Activated CD8-positive, alpha-beta memory T cell treated with anti-CD3 and anti-CD28 coated beads, Interleukin-2, amount 10 ng/mL, durations not matched to agents 7 days and 5 days (primary cell): ENCODE results near the gene MRPL24. TPM values are rescaled to one million over a fixed set of nuclear protein-coding genes. Genes with fewer than 3 reads are reported as not detected.

ENCODE experiments used
- ATAC-seq: fragments of 150-1000 bp; cut with Tn5 transposase; one replicate; pipeline ENCODE4 v1.10.0; 2021; ENCODE audit warnings: moderate library complexity
- CTCF ChIA-PET: fragments of 350-600 bp; sonication (Branson Sonifier 250); formaldehyde crosslinking; loops from one replicate; lab custom pipeline; 2021; ENCODE audit warnings: antibody characterized with exemption; lab: Charles Lee
- DNase-seq: peaks from one replicate; pipeline ENCODE4 v3.0.0-alpha.2; 2020
- H3K27ac Mint-ChIP-seq: one replicate; pipeline ENCODE4 v1.8.0; 2021; ENCODE audit warnings: mild to moderate bottlenecking, mixed read lengths
- H3K27me3 Mint-ChIP-seq: one replicate; pipeline ENCODE4 v1.8.0; 2021; ENCODE audit warnings: mixed read lengths
- H3K36me3 Mint-ChIP-seq: one replicate; pipeline ENCODE4 v1.8.0; 2021; ENCODE audit warnings: mild to moderate bottlenecking, mixed read lengths
- H3K4me1 Mint-ChIP-seq: one replicate; pipeline ENCODE4 v1.8.0; 2021; ENCODE audit warnings: mixed read lengths
- H3K4me3 Mint-ChIP-seq: one replicate; pipeline ENCODE4 v1.8.0; 2021; ENCODE audit warnings: mild to moderate bottlenecking, moderate library complexity, mixed read lengths
- H3K9me3 Mint-ChIP-seq: one replicate; pipeline ENCODE4 v1.8.0; 2022; ENCODE audit warnings: low read depth, mixed read lengths
- total RNA-seq, 2 experiments: library from RNA; stranded (reverse); gene quantifications; one replicate each; pipeline ENCODE4 v1.2.3, GENCODE V29; 2021

Gene MRPL24
- total RNA-seq, 2 experiments from 2014 or later: 60.4 to 80.0 TPM

DNA sequence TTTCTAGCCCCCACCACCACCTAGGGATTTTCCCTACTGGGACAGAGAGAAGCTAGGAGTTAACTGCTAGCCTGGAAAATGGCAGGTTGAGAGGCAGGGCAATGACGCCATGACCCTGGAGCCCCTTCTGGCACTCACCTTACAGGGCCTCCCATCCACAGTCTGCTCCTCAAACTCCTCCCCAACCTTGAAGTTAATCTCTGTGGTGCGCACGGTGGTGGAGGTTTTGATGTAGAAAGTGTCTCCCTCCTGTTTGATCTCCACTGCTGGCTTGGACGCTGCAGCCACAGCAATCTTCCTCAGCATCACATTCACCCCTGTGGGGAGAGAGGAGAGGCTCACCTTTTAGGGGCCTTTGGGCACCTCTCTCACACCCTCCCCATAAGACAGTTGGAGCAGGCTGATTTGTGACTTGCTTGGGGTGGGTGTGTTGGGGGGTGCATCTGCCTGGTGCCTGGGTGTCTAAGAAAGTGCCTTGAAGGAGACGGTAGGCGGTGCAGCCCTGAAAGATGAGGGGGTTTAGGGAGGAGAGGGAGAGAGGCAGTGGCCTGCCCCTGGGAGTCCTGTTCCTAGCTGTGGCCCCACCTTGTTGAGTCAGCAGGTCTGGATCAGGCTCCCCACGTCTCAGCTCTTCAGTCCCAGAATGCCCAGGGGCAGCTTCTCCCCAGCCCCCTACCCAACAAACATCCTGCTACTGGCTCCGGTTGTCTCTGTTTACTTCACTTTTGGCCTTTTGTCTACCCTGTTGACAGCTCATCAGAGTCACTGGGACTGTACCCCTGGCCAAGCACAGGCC is 40.0 kb downstream of the MRPL24 start:
- H3K27me3 Mint-ChIP-seq: peaks cover 49% of the 10 kb centered on the region
- H3K36me3 Mint-ChIP-seq: no peaks in the 10 kb centered on the region
- no peak overlapping the region for H3K4me3 Mint-ChIP-seq
- CTCF ChIA-PET: interaction anchor here (1.0 to 12.5 kb wide), 5 partner anchors 11 to 73 kb away, joined by 3 to 286 read pairs (median 8); no protein-coding TSS in a partner anchor
- ATAC-seq: no peak
- no peak overlapping the region for H3K27ac Mint-ChIP-seq
- DNase-seq: no peak
- no peaks in the 10 kb centered on the region for H3K9me3 Mint-ChIP-seq
- H3K4me1 Mint-ChIP-seq: peaks cover 11% of the 10 kb centered on the region

DNA sequence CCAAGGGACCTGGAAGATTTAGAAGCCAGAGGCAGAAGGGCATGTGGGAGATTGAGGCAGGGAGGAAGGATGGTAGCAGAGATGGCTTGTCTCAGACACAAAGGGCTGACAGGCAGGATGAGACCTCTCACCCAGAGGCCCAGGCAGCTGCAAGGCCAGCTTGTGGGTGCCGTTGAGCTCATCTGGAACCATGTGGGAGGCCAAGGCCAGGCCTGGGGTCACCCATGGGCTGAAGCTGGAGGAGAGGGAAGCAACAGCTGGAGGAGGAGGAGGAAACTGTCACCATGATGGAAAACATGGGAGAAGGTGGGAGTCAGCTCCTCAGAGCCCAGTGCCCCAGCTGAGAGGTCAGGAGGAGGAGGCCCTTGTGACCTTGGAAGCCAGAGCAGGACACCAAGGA is 41.9 kb downstream of the MRPL24 start:
- no peak overlapping the region for H3K27ac Mint-ChIP-seq
- CTCF ChIA-PET: interaction anchor here (1.4 to 12.5 kb wide), 3 partner anchors 9 to 253 kb away, joined by 4 to 286 read pairs (median 8); no protein-coding TSS in a partner anchor
- DNase-seq (no peak), ATAC-seq (no peak)
- H3K9me3 Mint-ChIP-seq: no peaks in the 10 kb centered on the region
- H3K4me3 Mint-ChIP-seq: no peak overlapping the region
- H3K4me1 Mint-ChIP-seq: peaks cover 2% of the 10 kb centered on the region
- H3K36me3 Mint-ChIP-seq: no peaks in the 10 kb centered on the region
- peaks cover 31% of the 10 kb centered on the region for H3K27me3 Mint-ChIP-seq

DNA sequence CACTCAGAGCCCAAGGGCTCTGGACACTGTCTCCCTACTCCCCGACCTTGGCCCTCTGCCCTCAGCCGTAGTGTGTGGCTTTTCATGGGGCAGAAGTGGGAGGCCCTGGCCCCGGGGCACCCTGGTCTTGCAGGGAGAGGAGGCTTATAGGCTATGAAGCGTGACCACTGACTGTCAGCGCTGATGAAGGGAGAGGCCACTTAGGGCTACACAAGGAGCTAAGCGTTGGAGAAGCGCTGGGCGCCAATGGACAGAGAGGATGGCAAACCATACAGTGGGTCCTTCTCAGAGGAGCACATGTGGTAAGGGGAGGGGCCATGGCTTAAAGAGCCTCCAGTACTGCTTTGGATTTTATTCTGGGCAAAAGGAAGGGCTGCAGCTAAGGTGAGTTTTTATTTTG is 43.4 kb downstream of the MRPL24 start:
- DNase-seq (no peak), ATAC-seq (no peak)
- peaks cover 6% of the 10 kb centered on the region for H3K4me1 Mint-ChIP-seq
- CTCF ChIA-PET: interaction anchor here (0.6 to 12.5 kb wide), 6 partner anchors 8 to 252 kb away, joined by 3 to 286 read pairs (median 4); partner anchors contain the start of gene CRABP2
- H3K27me3 Mint-ChIP-seq: peaks cover 35% of the 10 kb centered on the region
- H3K27ac Mint-ChIP-seq: no peak overlapping the region
- H3K4me3 Mint-ChIP-seq: no peak overlapping the region
- no peaks in the 10 kb centered on the region for H3K9me3 Mint-ChIP-seq
- no peaks in the 10 kb centered on the region for H3K36me3 Mint-ChIP-seq

- ATAC-seq (no peak), DNase-seq (no peak)
- Mint-ChIP-seq H3K27ac (no peak overlapping the region), H3K9me3 (no peaks in the 10 kb centered on the region), H3K36me3 (no peaks in the 10 kb centered on the region), H3K4me1 (peaks cover 13% of the 10 kb centered on the region), H3K4me3 (no peak overlapping the region), H3K27me3 (peaks cover 42% of the 10 kb centered on the region)
- CTCF ChIA-PET: interaction anchor here (1.0 to 13.4 kb wide), 2 partner anchors 7 to 163 kb away, joined by 4 to 286 read pairs; partner anchors contain the start of gene CRABP2
These were observed 44.1 kb downstream of the MRPL24 start for GRCh38 chr1:156696755-156697154.

DNA sequence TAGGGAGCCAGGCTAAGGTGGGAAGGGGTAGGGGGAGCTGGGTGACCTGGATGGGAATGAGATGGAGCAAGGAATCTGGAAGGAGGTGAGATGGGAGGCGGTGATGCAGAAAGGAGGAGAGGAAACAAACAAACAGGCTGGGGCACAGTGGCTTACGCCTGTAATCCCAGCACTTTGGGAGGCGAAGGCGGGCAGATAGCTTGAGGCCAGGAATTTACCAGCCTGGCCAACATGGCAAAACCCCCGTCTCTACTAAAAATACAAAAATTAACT is 46.3 kb downstream of the MRPL24 start:
- Mint-ChIP-seq H3K27me3 (peaks cover 58% of the 10 kb centered on the region), H3K9me3 (no peaks in the 10 kb centered on the region), H3K4me3 (no peak overlapping the region), H3K4me1 (peaks cover 13% of the 10 kb centered on the region), H3K27ac (no peak overlapping the region), H3K36me3 (no peaks in the 10 kb centered on the region)
- no peak for ATAC-seq
- DNase-seq: no peak
- CTCF ChIA-PET: interaction anchor here (0.7 to 13.4 kb wide), 3 partner anchors 9 to 31 kb away, joined by 3 to 286 read pairs (median 5); partner anchors contain the start of gene CRABP2

DNA sequence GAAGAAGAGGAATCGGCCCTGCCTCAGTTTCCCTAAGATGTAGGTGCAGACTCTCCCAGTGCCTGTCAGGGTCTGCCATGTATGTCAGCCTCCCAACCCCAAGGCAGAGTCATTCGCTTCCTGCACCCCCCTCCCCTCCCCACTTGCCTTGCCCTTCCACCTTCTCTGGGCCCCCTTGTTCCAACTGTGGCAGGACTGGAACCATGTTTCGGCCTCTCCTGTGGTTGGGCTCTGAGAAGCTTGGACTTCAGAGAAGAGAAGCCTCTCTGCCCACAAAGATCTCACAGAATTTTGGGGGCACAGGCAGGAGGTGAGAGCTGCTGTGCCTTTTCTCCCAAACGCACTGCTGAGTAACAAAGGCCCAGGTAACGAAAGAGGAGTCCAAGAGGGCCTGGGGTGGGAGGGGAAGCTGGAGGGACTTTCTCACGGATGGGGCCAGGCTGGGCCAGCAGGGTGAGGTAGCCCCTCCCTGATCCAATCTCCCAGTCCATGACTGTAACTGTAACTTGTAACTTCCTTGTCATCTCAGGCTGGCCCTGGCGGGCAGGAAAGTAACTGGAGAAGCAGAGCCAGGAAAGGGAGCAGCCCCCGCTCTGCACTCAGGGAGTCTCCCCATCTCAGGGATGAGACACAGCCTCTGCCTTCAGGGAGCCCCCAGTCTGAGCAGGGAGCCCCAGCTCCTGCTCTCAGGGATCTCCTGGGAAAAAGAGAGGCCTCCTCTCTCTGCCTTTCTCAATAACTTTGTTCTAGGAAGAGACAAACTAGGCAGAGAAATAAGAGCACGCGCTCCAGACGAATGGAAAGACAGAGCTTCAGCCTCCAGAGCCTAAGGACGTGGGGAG is 46.8 kb downstream of the MRPL24 start:
- CTCF ChIA-PET: interaction anchor here (0.7 to 13.4 kb wide), 3 partner anchors 9 to 32 kb away, joined by 3 to 286 read pairs (median 5); partner anchors contain the start of gene CRABP2
- Mint-ChIP-seq H3K9me3 (no peaks in the 10 kb centered on the region), H3K4me3 (no peak overlapping the region), H3K27ac (no peak overlapping the region), H3K27me3 (peaks cover 63% of the 10 kb centered on the region), H3K36me3 (no peaks in the 10 kb centered on the region), H3K4me1 (peaks cover 18% of the 10 kb centered on the region)
- ATAC-seq (no peak), DNase-seq (no peak)

GRCh38 chr1:156692925-156693847 is 47.7 kb downstream of the MRPL24 start:
- Mint-ChIP-seq H3K27ac (no peak overlapping the region), H3K36me3 (no peaks in the 10 kb centered on the region), H3K9me3 (no peaks in the 10 kb centered on the region), H3K4me3 (no peak overlapping the region), H3K27me3 (peaks cover 71% of the 10 kb centered on the region), H3K4me1 (peaks cover 20% of the 10 kb centered on the region)
- ATAC-seq: no peak
- CTCF ChIA-PET: interaction anchor here (1.0 to 13.4 kb wide), 5 partner anchors 10 to 34 kb away, joined by 3 to 286 read pairs (median 82); partner anchors contain the start of genes CRABP2, ISG20L2, METTL25B and NES
- DNase-seq: no peak

- Mint-ChIP-seq H3K4me1 (peaks cover 20% of the 10 kb centered on the region), H3K36me3 (no peaks in the 10 kb centered on the region), H3K27ac (no peak overlapping the region), H3K27me3 (peaks cover 67% of the 10 kb centered on the region), H3K9me3 (no peaks in the 10 kb centered on the region), H3K4me3 (no peak overlapping the region)
- no peak for ATAC-seq
- CTCF ChIA-PET: interaction anchor here (1.0 to 13.4 kb wide), 6 partner anchors 10 to 199 kb away, joined by 3 to 286 read pairs (median 66); partner anchors contain the start of genes CRABP2, ISG20L2, METTL25B and NES
- no peak for DNase-seq
These were observed 48.4 kb downstream of the MRPL24 start for GRCh38 chr1:156692441-156692924.

DNA sequence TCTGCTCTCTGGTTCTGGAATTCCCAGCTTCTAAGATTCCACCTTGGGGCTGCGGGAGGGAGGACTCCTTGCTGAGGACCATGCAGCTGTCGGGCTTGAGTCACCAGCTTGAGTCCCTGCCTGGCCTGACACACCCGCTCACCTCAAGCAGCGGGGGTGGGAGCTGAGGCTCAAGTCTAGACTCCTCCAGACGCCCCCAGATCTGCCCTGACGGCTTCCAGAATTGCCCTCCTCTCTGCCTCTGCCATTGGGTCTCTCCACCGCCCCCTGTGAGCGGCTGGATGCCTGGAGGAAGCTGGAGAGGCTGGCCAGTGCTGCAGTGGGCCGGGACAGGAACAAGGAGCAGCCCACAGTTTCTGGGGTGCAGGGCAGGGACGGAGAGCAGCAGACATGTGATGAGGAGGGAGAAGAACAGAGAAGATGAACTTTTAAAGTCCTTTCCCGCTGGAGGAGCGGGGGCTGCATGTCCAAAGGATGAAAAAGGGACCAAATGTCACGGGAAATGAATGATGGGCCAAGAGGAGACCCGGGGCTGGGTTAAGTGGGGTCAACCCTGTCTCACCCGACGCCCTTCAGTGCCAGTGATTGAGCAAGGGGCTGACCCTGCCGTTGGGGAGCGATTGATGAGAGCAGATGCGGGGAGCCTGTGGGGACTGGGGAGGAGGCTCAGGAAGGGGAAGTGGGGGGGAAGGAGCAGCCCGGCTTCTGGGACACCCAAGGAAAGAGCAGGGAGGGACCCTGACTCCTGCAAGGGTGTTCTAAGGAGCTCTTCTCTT is 49.0 kb downstream of the MRPL24 start:
- Mint-ChIP-seq H3K9me3 (no peaks in the 10 kb centered on the region), H3K4me1 (peaks cover 20% of the 10 kb centered on the region), H3K27ac (no peak overlapping the region), H3K27me3 (peaks cover 61% of the 10 kb centered on the region), H3K36me3 (no peaks in the 10 kb centered on the region), H3K4me3 (no peak overlapping the region)
- DNase-seq: no peak
- ATAC-seq: no peak
- CTCF ChIA-PET: interaction anchor here (0.9 to 13.4 kb wide), 9 partner anchors 9 to 199 kb away, joined by 3 to 286 read pairs (median 51); partner anchors contain the start of genes CRABP2, INSRR, ISG20L2 and METTL25B

DNA sequence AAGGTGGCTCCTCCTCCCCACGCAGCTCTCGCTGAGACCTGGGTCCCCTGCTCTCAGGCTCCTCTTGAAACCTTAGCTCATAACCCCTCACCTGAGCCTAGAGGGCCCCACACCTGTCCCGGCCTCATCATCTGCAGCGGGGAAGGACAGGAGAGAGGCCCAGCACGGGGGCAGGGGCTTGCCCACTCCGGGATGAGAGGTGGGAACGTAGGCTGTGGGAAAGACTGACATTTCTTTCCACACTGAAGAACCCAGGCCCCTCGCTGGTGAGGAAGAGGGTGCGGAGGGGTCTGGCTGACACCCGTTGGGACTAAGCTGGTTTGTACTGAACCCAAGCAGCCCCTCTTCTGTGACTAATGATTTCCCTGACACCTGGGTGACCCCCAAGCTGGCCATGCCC is 49.7 kb downstream of the MRPL24 start:
- H3K27ac Mint-ChIP-seq: no peak overlapping the region
- DNase-seq (no peak), ATAC-seq (no peak)
- H3K36me3 Mint-ChIP-seq: no peaks in the 10 kb centered on the region
- CTCF ChIA-PET: interaction anchor here (0.9 to 13.4 kb wide), 15 partner anchors 9 to 200 kb away, joined by 3 to 286 read pairs (median 33); partner anchors contain the start of genes BCAN, CRABP2, INSRR and ISG20L2
- peaks cover 57% of the 10 kb centered on the region for H3K27me3 Mint-ChIP-seq
- H3K9me3 Mint-ChIP-seq: no peaks in the 10 kb centered on the region
- peaks cover 20% of the 10 kb centered on the region for H3K4me1 Mint-ChIP-seq
- no peak overlapping the region for H3K4me3 Mint-ChIP-seq

DNA sequence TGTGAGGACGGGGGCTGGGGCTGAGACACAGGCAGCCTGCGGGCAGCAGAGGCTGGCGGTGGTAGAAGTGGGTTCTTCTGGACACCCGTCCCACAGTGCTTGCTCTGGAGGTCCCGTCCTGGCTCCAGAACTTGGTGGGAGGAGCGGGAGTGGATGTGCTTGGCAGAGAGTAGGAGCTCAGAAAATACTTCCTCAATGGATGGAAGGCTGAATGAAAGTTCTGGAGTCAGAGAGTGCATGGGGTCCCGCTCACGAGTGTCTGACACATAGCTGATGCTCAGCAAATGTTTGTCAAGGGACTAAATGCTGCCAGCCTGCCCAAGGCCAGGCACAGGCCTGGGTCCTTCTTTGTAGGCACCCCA is 50.2 kb downstream of the MRPL24 start:
- CTCF ChIA-PET: interaction anchor here (0.9 to 13.4 kb wide), 27 partner anchors 8 to 201 kb away, joined by 3 to 286 read pairs (median 11); partner anchors contain the start of genes BCAN, CRABP2, HAPLN2 and INSRR
- DNase-seq (no peak), ATAC-seq (no peak)
- Mint-ChIP-seq H3K4me1 (peaks cover 21% of the 10 kb centered on the region), H3K27ac (no peak overlapping the region), H3K4me3 (no peak overlapping the region), H3K27me3 (peaks cover 57% of the 10 kb centered on the region), H3K9me3 (no peaks in the 10 kb centered on the region), H3K36me3 (no peaks in the 10 kb centered on the region)
